ENCODE measurements around the gene CACNB3.

DNA sequence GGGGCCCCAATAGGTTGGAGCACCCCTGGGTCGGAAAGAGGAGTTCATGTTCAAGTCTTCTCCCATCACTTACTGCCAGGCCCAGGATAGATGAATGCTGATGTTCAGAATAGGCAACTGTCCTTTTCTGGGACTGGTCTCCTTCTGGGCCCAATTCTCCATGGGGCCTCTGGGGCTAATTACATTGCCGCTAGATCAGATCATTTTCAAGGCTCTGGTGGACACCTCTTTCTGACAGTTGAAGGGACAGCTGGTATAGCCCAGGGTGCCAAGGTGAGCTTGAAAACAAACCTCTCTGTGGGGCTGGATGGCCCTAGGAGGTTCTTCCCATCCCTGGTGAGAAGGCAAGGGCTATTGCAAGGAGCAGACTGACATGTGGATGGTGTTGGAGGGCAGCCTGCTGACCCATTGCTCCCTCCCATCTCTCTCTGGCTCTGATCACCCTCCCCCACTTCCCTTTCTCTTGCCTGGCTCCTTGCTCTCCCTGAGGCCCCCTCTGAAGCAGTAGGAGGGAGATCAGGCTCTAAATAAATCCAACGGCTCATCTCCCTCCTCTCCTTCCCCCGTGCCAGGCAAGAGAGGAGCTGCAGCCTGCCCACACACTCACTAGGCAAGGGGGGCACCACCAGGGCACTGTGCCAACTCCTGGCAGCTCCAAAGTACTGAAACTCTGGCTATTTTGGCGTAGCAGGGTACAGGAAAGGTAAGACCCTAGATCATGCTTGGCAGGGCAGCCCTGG, 1.9 kb downstream of the CACNB3 start:
- TF ChIP-seq EZH2 (IDR thresholded peaks at IDR 0.05) (no peak), CTCF (IDR thresholded peaks at IDR 0.05) (no peak), EZH2phosphoT487 (IDR thresholded peaks at IDR 0.05) (no peak)

Data from neural progenitor cell (in vitro differentiated cells).